Mucosa of descending colon (tissue), 3 donors: ENCODE measurements around the gene LBX1. TPM values are rescaled to one million over a fixed set of nuclear protein-coding genes. Genes with fewer than 3 reads are reported as not detected.
A peak's percentile ranks its signal among the peaks of the same experiment; 100 is the strongest.

ENCODE experiments used
- ATAC-seq: fragments of 200-7000 bp; cut with Tn5 transposase; one replicate; pipeline ENCODE4 v1.9.1; 2020; ENCODE audit warnings: mild to moderate bottlenecking, moderate library complexity
- DNase-seq, 3 donors: peaks; one replicate each; pipeline ENCODE4 v3.0.0-alpha.2; 2020
- H3K36me3 ChIP-seq: fragments of 200-600 bp; one replicate; pipeline ENCODE4 v1.8.0; 2021; ENCODE audit warnings: low read depth, mild to moderate bottlenecking
- H3K4me1 ChIP-seq: fragments of 200-600 bp; one replicate; pipeline ENCODE4 v1.8.0; 2021; ENCODE audit warnings: low read depth, mild to moderate bottlenecking
- H3K4me3 ChIP-seq: fragments of 200-600 bp; one replicate; pipeline ENCODE4 v1.8.0; 2021; ENCODE audit warnings: mild to moderate bottlenecking
- H3K9me3 ChIP-seq: fragments of 200-600 bp; one replicate; pipeline ENCODE4 v1.8.0; 2021; ENCODE audit warnings: mild to moderate bottlenecking
- CTCF ChIP-seq: fragments of 200-600 bp; IDR thresholded peaks from one replicate; pipeline ENCODE4 v1.8.0; 2022; ENCODE audit warnings: antibody characterized with exemption, mild to moderate bottlenecking
- intact Hi-C, 2 donors: fragments of 100-400 bp; cut with DNase I in 1 of 2; cut with micrococcal nuclease in 1 of 2; formaldehyde crosslinking; loops; one replicate each; pipeline versions ENCODE4 v1.11.0 to v1.11.1; 2022; cut with DNase I, micrococcal nuclease
- total RNA-seq, 3 donors: library from RNA; stranded (reverse); fragmentation: NEBNext Ultra II Directional in 2 of 3; extraction: Animal tissue kit (Norgen Biotek cat#: 25700) in 2 of 3; gene quantifications; one replicate each; pipeline versions ENCODE4 v1.2.1 to v1.2.4, GENCODE V29; 2021 to 2023
- donor health status: DM: no; HTN: no; CAD: no; lungs with moderate emphysema.
- donor health status: DM: no; HTN: no; CAD: no.
- donor health status: DM: no; HTN: yes; CAD: no.

Gene LBX1
- total RNA-seq, 3 donors from 2014 or later, result not detected

GRCh38 chr10:101227429-101228152 lies 1.7 kb downstream of the LBX1 start:
- Histone ChIP-seq H3K9me3 (no peaks in the 10 kb centered on the region), H3K36me3 (no peaks in the 10 kb centered on the region), H3K4me1 (peaks cover 36% of the 10 kb centered on the region), H3K4me3 (no peak overlapping the region)
- intact Hi-C loops, result no loop called here
- TF ChIP-seq CTCF, result no peak
- ATAC-seq (no peak), DNase-seq (no peak)

GRCh38 chr10:101226491-101227428 lies 2.5 kb downstream of the LBX1 start:
- DNase-seq, result peak in 1 of 3 donors; percentile 38

GRCh38 chr10:101225846-101226421 lies 3.3 kb downstream of the LBX1 start:
- no peak for TF ChIP-seq CTCF
- no peaks in the 10 kb centered on the region for H3K9me3 ChIP-seq
- no peak for DNase-seq
- H3K4me1 ChIP-seq, result peaks cover 36% of the 10 kb centered on the region
- no peak overlapping the region for H3K4me3 ChIP-seq
- intact Hi-C loops, result no loop called here
- H3K36me3 ChIP-seq, result no peaks in the 10 kb centered on the region
- no peak for ATAC-seq

More at GRCh38 chr10:101226491-101227428, 2.5 kb downstream of the LBX1 start:
- no peak for TF ChIP-seq CTCF
- no peaks in the 10 kb centered on the region for H3K36me3 ChIP-seq
- no peak overlapping the region for H3K4me3 ChIP-seq
- no peaks in the 10 kb centered on the region for H3K9me3 ChIP-seq
- intact Hi-C loops, result no loop called here
- peaks cover 36% of the 10 kb centered on the region for H3K4me1 ChIP-seq
- peak; percentile 42 for ATAC-seq

GRCh38 chr10:101224910-101225823 lies 4.1 kb downstream of the LBX1 start:
- ATAC-seq (no peak), DNase-seq (no peak)
- intact Hi-C loops, result no loop called here
- Histone ChIP-seq H3K36me3 (no peaks in the 10 kb centered on the region), H3K4me1 (peaks cover 36% of the 10 kb centered on the region), H3K4me3 (no peak overlapping the region), H3K9me3 (no peaks in the 10 kb centered on the region)
- no peak for TF ChIP-seq CTCF
